ENCODE data around the gene MEPCE.
A peak's percentile ranks its signal among the peaks of the same experiment; 100 is the strongest.
"Not testable (repeated sequence)": the region's sequence is repeated elsewhere in the genome, so short reads cannot be mapped to it uniquely, and the experiment has no call there.

MEPCE gene

GRCh38 chr7:100438731-100439130, 9.1 kb downstream of the MEPCE start:
- H3K27ac ChIP-seq (replicated peaks; ENCODE audit: low read length); H2BK15ac ChIP-seq (ENCODE audit: low read length); H3K9me3 ChIP-seq (replicated peaks in 1 of 2; ENCODE audit: control insufficient read depth in 2 of 2, insufficient read depth in 1 of 2, low read depth in 1 of 2, low read length in 2 of 2); H3K4me3 ChIP-seq (ENCODE audit: low read length in 2 of 2); H3K27me3 ChIP-seq (ENCODE audit: control insufficient read depth in 3 of 3, insufficient read depth in 3 of 3, low read depth in 1 of 3, low read length in 3 of 3); DNase-seq (ENCODE audit: low spot score); H3K23ac ChIP-seq (ENCODE audit: low read depth, low read length, poor library complexity); H2BK12ac ChIP-seq (ENCODE audit: low read length); H4K8ac ChIP-seq (ENCODE audit: low read depth, low read length); H3K4me2 ChIP-seq (ENCODE audit: insufficient read depth, low read length, poor library complexity, severe bottlenecking); H2AFZ ChIP-seq (ENCODE audit: low read length); H3K18ac ChIP-seq (ENCODE audit: low read length); H3K9ac ChIP-seq (ENCODE audit: low read depth, low read length, poor library complexity); H3K79me1 ChIP-seq (ENCODE audit: low read depth, low read length); H3K14ac ChIP-seq (ENCODE audit: low read length); H3K4me1 ChIP-seq (ENCODE audit: control insufficient read depth in 2 of 2, insufficient read depth in 1 of 2, low read depth in 1 of 2, low read length in 2 of 2); H2BK5ac ChIP-seq (ENCODE audit: low read length); H4K91ac ChIP-seq (ENCODE audit: low read depth, low read length, poor library complexity); H3K4ac ChIP-seq (ENCODE audit: low read length); H2BK120ac ChIP-seq (ENCODE audit: low read depth, low read length); H2AK5ac ChIP-seq (ENCODE audit: low read depth, low read length): not testable (repeated sequence)
- H3K36me3 ChIP-seq (replicated peaks in 1 of 2; ENCODE audit: control insufficient read depth in 2 of 2, insufficient read depth in 2 of 2, low read length in 2 of 2): peaks cover 7 to 21% of the 10 kb centered on the region in 2 donors
- no CpG with 5 or more reads among the region's 8 CpGs for WGBS, 2 donors (ENCODE audit: extremely low coverage in 2 of 2, insufficient read length in 2 of 2, insufficient replicate concordance in 1 of 2)

DNA sequence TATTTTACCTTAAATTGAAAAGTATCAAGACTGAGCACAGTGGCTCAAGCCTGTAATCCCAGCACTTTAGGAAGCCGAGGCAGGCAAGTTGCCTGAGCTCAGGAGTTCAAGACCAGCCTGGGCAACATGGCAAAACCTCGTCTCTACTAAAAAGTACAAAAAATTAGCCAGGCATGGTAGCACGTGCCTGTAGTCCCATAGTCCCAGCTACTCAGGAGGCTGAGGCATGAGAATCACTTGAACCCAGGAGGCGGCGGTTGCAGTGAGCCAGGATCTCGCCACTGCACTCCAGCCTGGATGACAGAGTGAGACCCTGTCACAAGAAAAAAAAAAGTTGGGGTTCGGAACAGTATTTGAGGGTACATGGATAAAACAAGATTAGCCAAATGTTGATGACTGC, 9.6 kb downstream of the MEPCE start:
- not testable (repeated sequence) for H2BK120ac ChIP-seq (ENCODE audit: low read depth, low read length); H3K4ac ChIP-seq (ENCODE audit: low read length); H3K4me2 ChIP-seq (ENCODE audit: insufficient read depth, low read length, poor library complexity, severe bottlenecking); H2BK12ac ChIP-seq (ENCODE audit: low read length); H3K14ac ChIP-seq (ENCODE audit: low read length); H3K9me3 ChIP-seq (replicated peaks in 1 of 2; ENCODE audit: control insufficient read depth in 2 of 2, insufficient read depth in 1 of 2, low read depth in 1 of 2, low read length in 2 of 2); H2BK5ac ChIP-seq (ENCODE audit: low read length); H4K91ac ChIP-seq (ENCODE audit: low read depth, low read length, poor library complexity); H3K27me3 ChIP-seq (ENCODE audit: control insufficient read depth in 3 of 3, insufficient read depth in 3 of 3, low read depth in 1 of 3, low read length in 3 of 3); H3K9ac ChIP-seq (ENCODE audit: low read depth, low read length, poor library complexity); H2AK5ac ChIP-seq (ENCODE audit: low read depth, low read length); H2AFZ ChIP-seq (ENCODE audit: low read length); H3K4me3 ChIP-seq (ENCODE audit: low read length in 2 of 2); H3K27ac ChIP-seq (replicated peaks; ENCODE audit: low read length); H3K79me1 ChIP-seq (ENCODE audit: low read depth, low read length); H3K23ac ChIP-seq (ENCODE audit: low read depth, low read length, poor library complexity); H2BK15ac ChIP-seq (ENCODE audit: low read length); H4K8ac ChIP-seq (ENCODE audit: low read depth, low read length); DNase-seq (ENCODE audit: low spot score); H3K18ac ChIP-seq (ENCODE audit: low read length)
- no CpG with 5 or more reads among the region's 7 CpGs for WGBS, 2 donors (ENCODE audit: extremely low coverage in 2 of 2, insufficient read length in 2 of 2, insufficient replicate concordance in 1 of 2)
- Histone ChIP-seq H3K36me3 (replicated peaks in 1 of 2; ENCODE audit: control insufficient read depth in 2 of 2, insufficient read depth in 2 of 2, low read length in 2 of 2) (peaks cover 3 to 16% of the 10 kb centered on the region in 2 donors), H3K4me1 (ENCODE audit: control insufficient read depth in 2 of 2, insufficient read depth in 1 of 2, low read depth in 1 of 2, low read length in 2 of 2) (peaks cover 5 to 13% of the 10 kb centered on the region in 2 donors)

DNA sequence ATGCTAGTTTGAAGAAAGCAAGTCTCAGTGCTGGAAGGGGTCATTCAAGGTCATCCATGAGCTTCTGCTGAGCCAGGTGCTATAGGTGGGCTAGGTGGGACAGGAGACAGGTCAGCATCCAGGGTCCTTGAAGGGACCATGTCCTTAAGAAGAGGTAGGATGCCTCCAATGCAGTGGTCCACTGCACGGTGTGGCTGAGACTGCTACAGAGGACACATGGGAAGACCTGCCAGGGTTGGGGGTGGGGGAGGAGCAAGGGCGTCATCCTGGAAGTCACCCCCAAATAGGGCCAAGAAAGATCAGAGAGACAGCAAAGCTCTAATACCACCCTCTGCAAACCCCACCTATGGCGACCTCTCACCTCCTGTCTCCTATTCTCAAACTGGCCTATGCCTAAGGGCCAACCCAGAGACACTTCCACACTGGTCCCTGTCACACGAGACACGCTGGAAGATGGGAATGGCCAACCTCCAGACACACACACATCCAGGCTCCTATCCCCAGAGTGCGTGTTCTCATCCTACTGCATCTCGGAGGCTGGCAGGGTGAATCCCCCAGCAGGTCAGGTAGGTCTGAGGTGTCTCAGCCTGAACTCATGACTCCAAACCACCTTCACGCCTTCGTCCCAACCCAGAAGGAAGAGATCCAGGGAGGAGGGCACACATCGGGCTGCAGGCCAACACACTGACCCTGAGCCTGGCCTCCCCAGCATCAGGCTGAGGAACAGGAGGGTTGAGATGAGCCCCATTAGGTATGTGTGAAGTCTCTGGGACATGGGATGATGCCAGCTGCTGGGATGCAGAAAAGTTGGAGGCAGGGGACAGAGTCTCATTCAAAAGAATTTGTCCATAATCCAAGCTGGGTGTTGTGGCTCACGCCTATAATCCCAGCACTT, 12.3 kb downstream of the MEPCE start:
- no peak overlapping the region for H4K91ac ChIP-seq (ENCODE audit: low read depth, low read length, poor library complexity)
- H3K18ac ChIP-seq (ENCODE audit: low read length): peak overlapping the region; percentile 18
- no peak overlapping the region for H2AFZ ChIP-seq (ENCODE audit: low read length)
- no peaks in the 10 kb centered on the region for H3K27me3 ChIP-seq (ENCODE audit: control insufficient read depth in 3 of 3, insufficient read depth in 3 of 3, low read depth in 1 of 3, low read length in 3 of 3)
- no peak overlapping the region for H3K4ac ChIP-seq (ENCODE audit: low read length)
- H3K14ac ChIP-seq (ENCODE audit: low read length): no peak overlapping the region
- peak overlapping the region; percentile 11 for H3K4me2 ChIP-seq (ENCODE audit: insufficient read depth, low read length, poor library complexity, severe bottlenecking)
- peak overlapping the region; percentile 60 for H2BK12ac ChIP-seq (ENCODE audit: low read length)
- H3K79me1 ChIP-seq (ENCODE audit: low read depth, low read length): no peaks in the 10 kb centered on the region
- no peak overlapping the region for H2BK5ac ChIP-seq (ENCODE audit: low read length)
- no peak overlapping the region for H3K9ac ChIP-seq (ENCODE audit: low read depth, low read length, poor library complexity)
- peak overlapping the region; percentile 88 for H3K23ac ChIP-seq (ENCODE audit: low read depth, low read length, poor library complexity)
- no peak overlapping the region for H3K27ac ChIP-seq (replicated peaks; ENCODE audit: low read length)
- no peak for DNase-seq (ENCODE audit: low spot score)
- H3K9me3 ChIP-seq (replicated peaks in 1 of 2; ENCODE audit: control insufficient read depth in 2 of 2, insufficient read depth in 1 of 2, low read depth in 1 of 2, low read length in 2 of 2): no peaks in the 10 kb centered on the region
- H3K4me3 ChIP-seq (ENCODE audit: low read length in 2 of 2): no peak overlapping the region
- H2AK5ac ChIP-seq (ENCODE audit: low read depth, low read length): no peak overlapping the region
- H2BK120ac ChIP-seq (ENCODE audit: low read depth, low read length): no peak overlapping the region
- WGBS, 2 donors (ENCODE audit: extremely low coverage in 2 of 2, insufficient read length in 2 of 2, insufficient replicate concordance in 1 of 2): no CpG with 5 or more reads among the region's 11 CpGs
- H3K4me1 ChIP-seq (ENCODE audit: control insufficient read depth in 2 of 2, insufficient read depth in 1 of 2, low read depth in 1 of 2, low read length in 2 of 2): peaks cover 5 to 18% of the 10 kb centered on the region in 2 donors
- H2BK15ac ChIP-seq (ENCODE audit: low read length): no peak overlapping the region
- H4K8ac ChIP-seq (ENCODE audit: low read depth, low read length): no peak overlapping the region
- H3K36me3 ChIP-seq (replicated peaks in 1 of 2; ENCODE audit: control insufficient read depth in 2 of 2, insufficient read depth in 2 of 2, low read length in 2 of 2): no peaks in the 10 kb centered on the region

GRCh38 chr7:100443096-100443840, 13.6 kb downstream of the MEPCE start:
- H3K9ac ChIP-seq (ENCODE audit: low read depth, low read length, poor library complexity): no peak overlapping the region
- H3K4me2 ChIP-seq (ENCODE audit: insufficient read depth, low read length, poor library complexity, severe bottlenecking): no peak overlapping the region
- no peak overlapping the region for H3K18ac ChIP-seq (ENCODE audit: low read length)
- H3K4me1 ChIP-seq (ENCODE audit: control insufficient read depth in 2 of 2, insufficient read depth in 1 of 2, low read depth in 1 of 2, low read length in 2 of 2): peaks cover 5 to 18% of the 10 kb centered on the region in 2 donors
- H3K14ac ChIP-seq (ENCODE audit: low read length): no peak overlapping the region
- no peak overlapping the region for H3K27ac ChIP-seq (replicated peaks; ENCODE audit: low read length)
- no peaks in the 10 kb centered on the region for H3K79me1 ChIP-seq (ENCODE audit: low read depth, low read length)
- H3K23ac ChIP-seq (ENCODE audit: low read depth, low read length, poor library complexity): no peak overlapping the region
- peak overlapping the region in 1 of 2 donors; percentile 47 for H3K4me3 ChIP-seq (ENCODE audit: low read length in 2 of 2)
- H2AK5ac ChIP-seq (ENCODE audit: low read depth, low read length): no peak overlapping the region
- peak overlapping the region; percentile 40 for H2AFZ ChIP-seq (ENCODE audit: low read length)
- H2BK5ac ChIP-seq (ENCODE audit: low read length): no peak overlapping the region
- no peak overlapping the region for H3K4ac ChIP-seq (ENCODE audit: low read length)
- H3K36me3 ChIP-seq (replicated peaks in 1 of 2; ENCODE audit: control insufficient read depth in 2 of 2, insufficient read depth in 2 of 2, low read length in 2 of 2): no peaks in the 10 kb centered on the region
- H3K27me3 ChIP-seq (ENCODE audit: control insufficient read depth in 3 of 3, insufficient read depth in 3 of 3, low read depth in 1 of 3, low read length in 3 of 3): no peaks in the 10 kb centered on the region
- H4K91ac ChIP-seq (ENCODE audit: low read depth, low read length, poor library complexity): no peak overlapping the region
- no peak overlapping the region for H2BK15ac ChIP-seq (ENCODE audit: low read length)
- H3K9me3 ChIP-seq (replicated peaks in 1 of 2; ENCODE audit: control insufficient read depth in 2 of 2, insufficient read depth in 1 of 2, low read depth in 1 of 2, low read length in 2 of 2): no peaks in the 10 kb centered on the region
- no peak overlapping the region for H4K8ac ChIP-seq (ENCODE audit: low read depth, low read length)
- H2BK120ac ChIP-seq (ENCODE audit: low read depth, low read length): no peak overlapping the region
- no peak for DNase-seq (ENCODE audit: low spot score)
- WGBS, 2 donors (ENCODE audit: extremely low coverage in 2 of 2, insufficient read length in 2 of 2, insufficient replicate concordance in 1 of 2): no CpG with 5 or more reads among the region's 9 CpGs
- H2BK12ac ChIP-seq (ENCODE audit: low read length): no peak overlapping the region
